Heart right ventricle (tissue), 16 donors: ENCODE results near the gene PPP1R26. TPM values are rescaled to one million over a fixed set of nuclear protein-coding genes. Genes with fewer than 3 reads are reported as not detected.
A peak's percentile ranks its signal among the peaks of the same experiment; 100 is the strongest.
"Not testable (repeated sequence)": the region's sequence is repeated elsewhere in the genome, so short reads cannot be mapped to it uniquely, and the experiment has no call there.

ENCODE experiments used
- ATAC-seq, 8 donors: fragments of 200-7000 bp; cut with Tn5 transposase; one replicate each; pipeline ENCODE4 v1.9.1; 2020; ENCODE audit warnings: mild to moderate bottlenecking in 8 of 8, moderate library complexity in 8 of 8, moderate number of reproducible peaks in 1 of 8
- DNase-seq, 2 donors: peaks; one replicate each; pipeline ENCODE4 v3.0.0-alpha.2; 2020
- H3K27ac ChIP-seq, 10 donors: fragments of 200-600 bp; sonication (generic) in 2 of 10; one replicate each; pipeline versions ENCODE4 v1.5.0 to v1.8.0; 2020 to 2022; ENCODE audit warnings: mild to moderate bottlenecking in 3 of 10
- H3K27me3 ChIP-seq, 7 donors: fragments of 200-600 bp; one replicate each; pipeline ENCODE4 v1.8.0; 2021 to 2022; ENCODE audit warnings: mild to moderate bottlenecking in 2 of 7
- H3K36me3 ChIP-seq, 9 donors: fragments of 200-600 bp; sonication (generic) in 1 of 9; one replicate each; pipeline versions ENCODE4 v1.5.0 to v1.8.0; 2020 to 2022; ENCODE audit warnings: mild to moderate bottlenecking in 2 of 9
- H3K4me1 ChIP-seq, 9 donors: fragments of 200-600 bp; sonication (generic) in 1 of 9; one replicate each; pipeline versions ENCODE4 v1.5.0 to v1.8.0; 2020 to 2022; ENCODE audit warnings: mild to moderate bottlenecking in 4 of 9
- H3K4me3 ChIP-seq, 10 donors: fragments of 200-600 bp; sonication (generic) in 2 of 10; one replicate each; pipeline versions ENCODE4 v1.5.0 to v1.8.0; 2020 to 2022; ENCODE audit warnings: mild to moderate bottlenecking in 7 of 10, moderate library complexity in 2 of 10
- H3K9me3 ChIP-seq, 11 donors: fragments of 200-600 bp in 10 of 11; sonication (generic) in 2 of 11; one replicate each; pipeline versions ENCODE4 v1.5.0 to v1.8.0; 2013 to 2022; ENCODE audit warnings: mild to moderate bottlenecking in 2 of 11, control low read depth in 1 of 11, moderate library complexity in 1 of 11
- CTCF ChIP-seq, 9 donors: fragments of 200-600 bp; sonication (generic) in 2 of 9; IDR thresholded peaks; one replicate each; pipeline versions ENCODE4 v1.5.0 to v1.8.0; 2021 to 2022; ENCODE audit warnings: antibody characterized with exemption in 9 of 9, mild to moderate bottlenecking in 5 of 9, moderate library complexity in 1 of 9
- WGBS, 2 donors: extraction: QIAGEN DNeasy Blood & Tissue Kit; methylation state at CpG; one replicate each; pipeline ENCODE4 v1.1.7; 2013; ENCODE audit warnings: inconsistent platforms in 1 of 2; 5-methylcytosine and 5-hydroxymethylcytosine counted together
- intact Hi-C, 10 donors: fragments of 100-400 bp; cut with DNase I; formaldehyde crosslinking; loops; one replicate each; pipeline versions ENCODE4 v1.11.1 to v1.14.2; 2022
- polyA plus RNA-seq, 2 donors: library from polyadenylated mRNA; stranded (reverse); fragments of 200-250 nt; gene quantifications; one replicate each; pipeline ENCODE4 v1.2.3, GENCODE V29; 2013
- total RNA-seq, 10 donors: library from RNA; stranded (reverse); fragmentation: NEBNext Ultra II Directional in 3 of 10; extraction: Animal tissue kit (Norgen Biotek cat#: 25700) in 3 of 10; gene quantifications; one replicate each; pipeline versions ENCODE4 v1.2.1 to v1.2.4, GENCODE V29; 2021 to 2023
- donor health status: Arrhythmogenic right ventricular cardiomyopathy.
- donor health status: ischemic (EF 13 %, LVEDD 7.1; RV severe dilation, severe dysfunction).
- donor health status: healthy with polysubstance abuse.
- donor health status: DM: no; HTN: yes; CAD: no.
- donor health status: DM: no; HTN: no; CAD: no.
- donor health status: ischemic (EF 25% LVEDD 6.9; RV normal size, moderate dysfunction).
- donor health status: ischemic (EF 25% LVEDD 5.7; RV mildly dilated, moderate dysfunction).
- donor health status: healthy.
- donor health status: DM: yes; HTN: yes; CAD: no.
- donor health status: Ischemic cardiomyopathy.
- donor health status: ischemic (EF 35%, LVEDD 5.7; RV mildly dilated, moderate dysfunction).
- donor health status: nonischemic (EF 11% LVEDD 7.7; RV severe dilation, severe dysfunction).
- donor health status: DM: yes; HTN: yes; CAD: no.
- donor health status: PGD.
- donor health status: ischemic (EF 29% LVEDD 5.4; RV normal size, mild dysfunction).
- donor health status: nonischemic (EF 23%, LVEDD 6.1; RV moderate dilation, normal function).

PPP1R26 gene
- total and polyA plus RNA-seq, 12 donors: 7.5 to 26.7 (median 20.6) TPM

- Histone ChIP-seq H3K27ac (no peak overlapping the region), H3K36me3 (no peaks in the 10 kb centered on the region), H3K9me3 (peaks cover 0 to 9% (median 0%) of the 10 kb centered on the region in 11 donors), H3K4me3 (no peak overlapping the region), H3K27me3 (peaks cover 0 to 8% (median 5%) of the 10 kb centered on the region in 7 donors), H3K4me1 (peaks cover 0 to 3% (median 0%) of the 10 kb centered on the region in 9 donors)
- 94 to 97% methylated on average over 3 of the region's 3 CpGs for WGBS, 2 donors
- no peak for TF ChIP-seq CTCF (IDR thresholded peaks at IDR 0.05)
- intact Hi-C loops: no loop called here
- ATAC-seq: no peak
- no peak for DNase-seq
These were observed 53.5 kb downstream of the PPP1R26 start for GRCh38 chr9:135533113-135533512.

- no peaks in the 10 kb centered on the region for H3K36me3 ChIP-seq
- ATAC-seq (no peak), DNase-seq (no peak)
- peak overlapping the region in 1 of 10 donors; percentile 53 for H3K27ac ChIP-seq
- peaks cover 0 to 3% (median 0%) of the 10 kb centered on the region in 9 donors for H3K4me1 ChIP-seq
- no peak for TF ChIP-seq CTCF (IDR thresholded peaks at IDR 0.05)
- peaks cover 0 to 9% (median 5%) of the 10 kb centered on the region in 7 donors for H3K27me3 ChIP-seq
- H3K4me3 ChIP-seq: no peak overlapping the region
- 93 to 95% methylated on average over 12 of the region's 12 CpGs for WGBS, 2 donors
- intact Hi-C loops: no loop called here
- peaks cover 0 to 9% (median 0%) of the 10 kb centered on the region in 11 donors for H3K9me3 ChIP-seq
These were observed 54.1 kb downstream of the PPP1R26 start for GRCh38 chr9:135533674-135534073.

GRCh38 chr9:135534192-135534711 lies 54.7 kb downstream of the PPP1R26 start:
- intact Hi-C loops, H3K4me1 ChIP-seq, H3K27me3 ChIP-seq, H3K36me3 ChIP-seq, DNase-seq, H3K9me3 ChIP-seq, H3K4me3 ChIP-seq: not testable (repeated sequence)
- peak overlapping the region in 1 of 10 donors; percentile 53 for H3K27ac ChIP-seq
- peak in 7 of 8 donors; percentile 25 to 88 (median 59) for ATAC-seq
- 32 to 38% methylated on average over 10 of the region's 10 CpGs for WGBS, 2 donors

GRCh38 chr9:135534826-135535225 lies 55.2 kb downstream of the PPP1R26 start:
- DNase-seq, intact Hi-C loops, H3K9me3 ChIP-seq, H3K27me3 ChIP-seq, H3K4me1 ChIP-seq, H3K4me3 ChIP-seq, H3K36me3 ChIP-seq: not testable (repeated sequence)
- 53 to 70% methylated on average over 4 of the region's 4 CpGs for WGBS, 2 donors
- peak in 3 of 8 donors; percentile 19 to 46 (median 24) for ATAC-seq
- H3K27ac ChIP-seq: peak overlapping the region in 1 of 10 donors; percentile 53

GRCh38 chr9:135535631-135536030 lies 56.0 kb downstream of the PPP1R26 start:
- H3K36me3 ChIP-seq, DNase-seq, intact Hi-C loops, ATAC-seq, H3K27ac ChIP-seq, H3K4me1 ChIP-seq, H3K27me3 ChIP-seq, H3K4me3 ChIP-seq, H3K9me3 ChIP-seq: not testable (repeated sequence)
- WGBS, 2 donors: 80 to 88% methylated on average over 10 to 13 of the region's 13 CpGs

GRCh38 chr9:135536216-135536615 lies 56.6 kb downstream of the PPP1R26 start:
- no peaks in the 10 kb centered on the region for H3K9me3 ChIP-seq
- H3K27ac ChIP-seq: no peak overlapping the region
- no peaks in the 10 kb centered on the region for H3K36me3 ChIP-seq
- no peak overlapping the region for H3K4me3 ChIP-seq
- intact Hi-C loops: no loop called here
- WGBS, 2 donors: 79 to 87% methylated on average over 8 of the region's 8 CpGs
- DNase-seq: no peak
- no peak for ATAC-seq
- TF ChIP-seq CTCF (IDR thresholded peaks at IDR 0.05): no peak
- H3K4me1 ChIP-seq: peaks cover 0 to 3% (median 0%) of the 10 kb centered on the region in 9 donors
- H3K27me3 ChIP-seq: peaks cover 0 to 7% (median 0%) of the 10 kb centered on the region in 7 donors
